Stimulated activated CD8-positive, alpha-beta memory T cell treated with anti-CD3 and anti-CD28 coated beads, Interleukin-4, amount 100 ng/mL, for 24 hours (primary cell): ENCODE results near the gene RERG.

Experiments used
- DNase-seq: peaks from one replicate; pipeline ENCODE4 v3.0.0-alpha.2; 2020; ENCODE audit warnings: low read depth

The RERG gene

GRCh38 chr12:15218794-15219193, 2.4 kb downstream of the RERG start:
- DNase-seq, result no peak

DNA sequence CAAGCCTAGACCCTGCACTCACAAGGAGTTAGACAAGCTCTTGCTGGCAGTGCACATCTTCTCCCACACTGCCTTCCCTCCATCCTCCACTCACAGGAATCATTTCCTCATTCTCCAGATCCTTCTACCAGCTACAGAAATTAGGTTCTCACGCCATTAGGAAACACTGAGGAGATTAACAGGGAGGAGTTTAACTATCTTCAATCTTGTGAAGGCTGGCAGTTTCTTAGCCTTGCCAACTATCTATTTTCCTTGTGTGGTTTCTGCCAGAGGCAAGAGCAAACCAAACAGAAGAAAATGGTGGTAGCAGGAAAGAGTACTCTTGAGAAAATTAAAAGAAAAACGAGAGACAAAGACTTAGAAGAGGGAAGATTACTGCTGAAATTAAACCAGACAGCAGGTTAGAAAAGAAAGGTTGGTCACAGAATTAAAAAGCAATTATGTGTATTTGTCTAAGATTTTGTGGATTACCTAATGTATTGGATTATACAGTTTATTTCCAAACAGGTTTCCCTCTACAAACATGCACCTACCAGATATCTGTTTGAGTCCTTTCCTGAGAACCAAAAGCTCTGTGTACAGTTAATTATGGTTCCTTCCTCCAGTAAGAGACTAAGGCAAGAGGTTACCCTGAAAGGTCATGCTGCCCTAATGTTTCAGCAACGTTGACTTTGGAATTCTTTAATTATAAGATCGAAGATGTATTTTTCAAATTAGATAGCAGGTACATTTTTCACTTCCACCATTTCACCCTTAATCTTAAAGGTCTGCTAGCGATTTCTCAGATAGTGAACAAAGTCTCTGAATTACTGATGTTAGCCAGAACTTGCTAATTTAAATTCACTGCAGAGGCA, 5.0 kb downstream of the RERG start:
- DNase-seq, result no peak

DNA sequence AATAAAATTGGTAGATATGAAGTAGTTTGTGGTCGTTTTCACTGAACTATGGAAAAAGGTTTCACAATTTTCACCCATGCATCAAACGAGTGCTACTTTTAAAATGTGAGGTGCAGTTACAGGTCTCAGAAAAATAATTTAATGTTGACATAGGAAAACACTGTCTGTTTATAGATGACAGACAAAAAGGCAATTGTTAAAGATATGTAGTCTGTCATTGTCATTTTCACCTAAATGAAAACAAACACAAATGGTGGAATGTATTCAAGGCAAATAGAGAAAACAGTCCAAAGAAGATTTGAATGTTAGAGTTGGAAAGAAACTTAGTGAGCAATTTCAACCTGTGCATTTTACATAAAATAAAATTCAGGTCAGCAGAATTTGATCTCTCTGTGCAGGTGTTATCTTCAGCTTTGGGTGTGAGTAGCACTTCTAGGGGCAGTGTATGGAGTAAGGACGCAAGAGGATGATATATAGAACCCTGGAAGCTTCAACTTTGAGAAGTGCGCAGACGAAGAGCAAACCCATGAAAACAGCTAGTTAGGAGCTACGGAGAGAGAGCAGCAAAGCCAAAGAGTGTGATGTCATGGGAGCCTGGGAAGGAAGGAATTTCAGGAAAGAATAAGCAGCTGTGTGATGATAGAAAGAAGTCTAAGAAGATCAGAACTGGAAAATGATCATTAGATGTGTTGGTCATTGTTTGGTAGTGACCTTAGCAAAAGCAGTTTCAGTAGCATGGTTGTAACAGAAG, 6.2 kb downstream of the RERG start:
- DNase-seq, result no peak

GRCh38 chr12:15212930-15213329, 8.3 kb downstream of the RERG start:
- DNase-seq, result no peak

GRCh38 chr12:15209782-15210181, 11.4 kb downstream of the RERG start:
- DNase-seq, result no peak

DNA sequence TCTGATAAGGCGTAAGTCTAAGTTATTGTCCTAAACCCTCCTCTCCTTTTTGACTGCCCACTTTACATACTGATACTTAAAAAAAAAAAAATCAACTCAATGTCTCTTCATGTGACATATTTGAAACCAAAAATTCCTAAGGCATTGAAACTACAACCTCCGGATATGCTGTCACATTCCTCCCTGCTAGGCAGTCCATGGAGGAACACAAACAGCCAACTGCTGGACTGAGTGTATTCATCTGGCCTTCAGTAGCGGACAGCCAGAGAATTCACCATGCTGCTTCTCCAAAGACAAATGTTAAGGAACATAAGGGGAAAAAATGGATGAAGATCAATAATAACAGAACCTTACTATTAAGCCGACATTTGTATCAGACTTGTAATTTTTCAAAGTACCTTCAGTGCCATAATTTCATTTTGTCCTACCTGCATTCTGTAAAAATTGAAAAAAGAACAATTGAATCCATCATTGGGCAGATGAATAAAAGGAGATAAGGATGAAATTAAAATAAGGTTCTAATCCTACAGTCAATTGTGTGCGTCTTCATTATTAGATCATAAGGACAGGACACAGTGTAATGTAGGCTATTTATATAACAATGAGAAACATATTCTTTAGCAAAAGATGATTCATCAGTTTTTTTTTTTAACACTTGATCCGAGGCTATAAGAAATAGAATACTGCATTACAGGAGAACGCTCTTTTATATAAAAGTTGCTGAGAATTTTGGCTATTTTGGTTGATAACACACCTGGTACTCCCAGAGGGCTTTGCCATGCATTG, 12.2 kb downstream of the RERG start:
- no peak for DNase-seq

- no peak for DNase-seq
Measured at GRCh38 chr12:15208140-15208539, 13.1 kb downstream of the RERG start.

GRCh38 chr12:15206831-15207389, 14.3 kb downstream of the RERG start:
- no peak for DNase-seq

DNA sequence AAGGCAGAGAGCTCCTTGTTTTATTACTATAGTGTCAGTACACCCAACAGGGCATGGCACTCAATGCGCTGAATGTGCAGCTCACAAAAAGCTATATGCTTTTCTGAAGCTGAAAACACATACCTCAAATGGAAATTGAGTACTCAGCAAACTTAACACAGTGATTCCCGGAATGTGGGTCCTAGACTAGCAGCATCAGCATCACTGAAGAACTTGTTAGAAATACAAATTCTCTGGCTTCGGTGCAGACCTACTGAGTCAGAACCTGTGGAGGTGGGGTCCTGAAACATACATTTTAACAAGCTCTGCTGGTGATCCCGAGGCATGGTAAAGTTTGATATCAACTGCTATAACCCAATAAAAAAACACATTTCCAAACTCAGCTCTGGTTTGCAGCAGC, 14.9 kb downstream of the RERG start:
- no peak for DNase-seq

DNA sequence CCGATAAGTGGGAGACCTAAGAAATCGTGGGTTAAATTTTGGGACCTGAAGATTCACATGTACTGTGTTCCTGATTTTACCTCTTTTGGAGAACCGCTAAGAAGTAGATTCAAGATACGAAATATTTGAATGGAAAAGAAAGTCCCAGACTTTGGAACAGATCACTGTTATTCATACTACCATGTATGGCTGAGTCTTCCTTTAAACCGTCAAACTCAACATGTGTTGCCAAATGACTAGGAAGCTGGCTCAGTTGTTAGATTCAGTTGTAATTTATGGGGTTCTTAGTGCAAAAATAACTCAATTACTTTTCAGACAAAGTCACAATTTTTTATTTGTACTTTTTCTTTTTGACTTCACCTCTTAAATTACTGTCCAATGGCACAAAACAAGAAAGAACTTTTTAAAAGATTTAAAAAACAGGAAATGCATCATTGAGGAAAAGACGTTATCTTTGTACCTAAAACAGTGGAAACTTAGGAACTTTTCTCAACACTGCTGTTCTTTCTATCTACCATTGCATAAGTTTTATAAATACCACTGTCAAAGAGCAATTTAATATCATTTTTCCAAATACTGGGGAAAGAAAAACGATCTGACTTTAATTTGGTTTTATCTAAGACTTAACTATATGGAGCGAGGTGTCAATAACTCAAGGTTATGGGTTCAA, 15.7 kb downstream of the RERG start:
- no peak for DNase-seq

- DNase-seq, result no peak
Measured at GRCh38 chr12:15201456-15201855, 19.8 kb downstream of the RERG start.

- DNase-seq, result no peak
Measured at GRCh38 chr12:15201056-15201455, 20.2 kb downstream of the RERG start.

GRCh38 chr12:15200641-15201040, 20.6 kb downstream of the RERG start:
- DNase-seq, result no peak

DNA sequence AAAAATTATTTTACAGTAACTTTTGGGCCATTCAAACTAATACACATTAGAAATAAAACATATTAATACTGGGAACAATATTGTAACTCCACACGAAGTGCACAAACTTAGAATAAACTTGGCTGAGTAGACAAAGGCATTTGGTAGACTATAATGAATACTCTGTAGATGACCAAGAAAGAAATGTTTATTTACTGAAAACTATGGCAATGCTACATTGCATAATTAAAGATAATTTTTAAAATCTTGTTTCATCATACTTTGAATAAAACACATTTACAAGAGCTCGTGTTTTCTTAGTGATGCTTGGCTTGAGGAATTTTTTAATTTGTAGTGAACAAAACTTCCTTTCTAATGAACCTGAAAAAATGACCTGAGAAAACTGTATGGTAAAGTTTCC, 21.3 kb downstream of the RERG start:
- DNase-seq, result no peak

DNA sequence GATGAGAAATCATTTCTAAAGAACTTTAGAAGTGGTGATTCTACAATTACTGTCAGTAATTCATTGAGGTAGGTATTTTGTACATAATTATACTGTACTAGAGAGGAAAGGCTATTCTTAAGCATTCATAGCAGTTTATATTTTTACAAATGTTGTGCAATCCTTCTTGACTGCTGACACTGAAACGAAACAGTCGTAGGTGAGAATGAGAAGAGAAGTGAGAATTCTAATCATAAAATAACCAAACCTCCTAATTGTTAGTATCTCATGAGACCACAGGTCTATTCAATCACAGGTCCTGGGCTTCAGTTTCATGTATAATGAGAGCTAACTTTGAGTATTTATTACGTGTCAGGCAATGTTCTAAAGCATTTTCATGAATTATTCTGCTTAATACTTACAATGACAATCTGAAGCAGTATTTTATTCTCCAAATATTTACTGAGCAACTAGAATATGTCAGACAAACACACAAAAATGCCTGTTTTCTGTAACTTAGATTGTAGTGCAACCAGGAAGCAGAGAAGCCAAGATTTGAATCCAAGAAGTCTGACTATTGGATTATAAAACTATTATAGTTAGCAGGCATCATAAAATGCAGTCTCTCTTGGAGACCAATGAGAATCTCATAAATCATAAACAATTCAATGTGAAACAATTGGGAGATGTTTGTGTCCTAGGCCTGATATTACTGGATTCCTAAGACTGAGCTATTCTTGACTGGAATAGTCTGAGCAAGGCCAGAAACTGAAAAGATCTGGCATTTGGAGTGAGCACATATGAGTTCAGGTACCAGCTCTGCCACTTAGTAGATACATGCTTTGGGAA, 24.3 kb downstream of the RERG start:
- DNase-seq, result no peak

DNA sequence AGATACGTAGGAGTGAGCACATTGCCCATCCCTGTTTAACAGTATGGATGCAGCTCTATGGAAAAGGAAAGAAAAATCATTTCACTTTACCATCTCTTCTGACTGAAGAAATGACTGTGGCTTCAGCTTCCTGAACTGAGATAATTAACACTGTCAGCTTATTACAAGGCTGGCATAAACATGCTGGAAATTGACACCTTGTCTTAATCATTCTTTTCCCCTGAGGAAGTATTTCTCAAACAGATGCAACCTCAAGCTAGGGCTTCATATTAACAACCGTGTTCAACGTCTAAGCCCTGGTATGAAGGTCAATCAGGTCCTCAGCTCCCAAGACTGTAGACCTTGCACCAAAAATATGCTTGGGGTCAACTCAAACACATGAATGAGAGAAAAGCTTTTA, 25.0 kb downstream of the RERG start:
- no peak for DNase-seq

GRCh38 chr12:15194456-15195368, 26.5 kb downstream of the RERG start:
- DNase-seq, result no peak

- no peak for DNase-seq
Measured at GRCh38 chr12:15193946-15194345, 27.3 kb downstream of the RERG start.

DNA sequence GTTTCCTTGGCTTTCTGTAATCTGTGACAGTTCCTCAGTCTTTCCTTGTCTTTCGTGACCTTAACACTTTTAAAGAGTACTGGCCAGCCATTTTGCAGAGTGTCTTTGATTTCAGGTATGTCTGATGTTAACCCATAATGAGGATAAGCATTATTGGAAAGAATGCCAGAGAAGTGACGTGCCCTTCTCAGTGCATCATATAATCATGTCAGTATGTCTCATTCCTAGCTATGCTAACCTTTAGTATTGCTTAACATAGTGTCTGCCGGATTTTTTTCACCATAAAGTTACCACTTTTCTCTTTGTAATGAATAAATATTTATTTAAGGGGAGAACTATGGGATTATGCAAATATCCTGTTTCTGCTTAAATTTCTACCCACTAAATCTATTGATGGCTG, 28.5 kb downstream of the RERG start:
- no peak for DNase-seq

DNA sequence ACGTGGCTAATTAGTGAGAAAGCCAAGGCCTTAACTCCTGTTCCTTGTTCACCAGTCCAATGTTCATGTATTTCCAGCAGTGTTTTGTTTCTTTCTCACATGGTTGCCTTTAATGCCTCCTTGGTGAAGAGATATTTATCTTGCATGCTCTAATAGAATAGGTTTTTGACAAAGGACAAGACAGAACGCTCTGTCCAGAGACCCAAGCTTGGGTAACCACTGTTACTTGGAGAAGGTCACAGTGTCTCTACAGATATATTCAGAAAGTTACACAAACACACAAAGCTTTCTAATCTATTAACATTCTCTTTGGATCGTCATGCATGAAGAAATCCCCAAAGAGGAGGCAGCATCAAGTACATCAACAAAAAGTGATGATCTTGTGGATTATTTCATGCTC, 33.1 kb downstream of the RERG start:
- no peak for DNase-seq
